Sciatic nerve (tissue), 2 donors: ENCODE results near the gene FAM32A. TPM values are rescaled to one million over a fixed set of nuclear protein-coding genes. Genes with fewer than 3 reads are reported as not detected.
"Not testable (repeated sequence)": the region's sequence is repeated elsewhere in the genome, so short reads cannot be mapped to it uniquely, and the experiment has no call there.

Experiments
- ATAC-seq: fragments of 200-7000 bp; cut with Tn5 transposase; one replicate; pipeline ENCODE4 v1.9.1; 2020; ENCODE audit warnings: mild to moderate bottlenecking, moderate library complexity
- DNase-seq: peaks from one replicate; pipeline ENCODE4 v3.0.0-alpha.2; 2020; ENCODE audit warnings: low spot score
- intact Hi-C: fragments of 100-400 bp; cut with DNase I; formaldehyde crosslinking; loops from one replicate; pipeline ENCODE4 v1.14.2; 2022
- total RNA-seq: library from RNA; stranded (reverse); fragmentation: NEBNext Ultra II Directional; extraction: Animal tissue kit (Norgen Biotek cat#: 25700); gene quantifications from one replicate; pipeline ENCODE4 v1.2.1, GENCODE V29; 2021
- donor health status: DM: no; HTN: no; CAD: no.
- donor health status: DM: no; HTN: no; CAD: no.

Gene FAM32A
- total RNA-seq, 1 donor from 2014 or later: 44.8 TPM

DNA sequence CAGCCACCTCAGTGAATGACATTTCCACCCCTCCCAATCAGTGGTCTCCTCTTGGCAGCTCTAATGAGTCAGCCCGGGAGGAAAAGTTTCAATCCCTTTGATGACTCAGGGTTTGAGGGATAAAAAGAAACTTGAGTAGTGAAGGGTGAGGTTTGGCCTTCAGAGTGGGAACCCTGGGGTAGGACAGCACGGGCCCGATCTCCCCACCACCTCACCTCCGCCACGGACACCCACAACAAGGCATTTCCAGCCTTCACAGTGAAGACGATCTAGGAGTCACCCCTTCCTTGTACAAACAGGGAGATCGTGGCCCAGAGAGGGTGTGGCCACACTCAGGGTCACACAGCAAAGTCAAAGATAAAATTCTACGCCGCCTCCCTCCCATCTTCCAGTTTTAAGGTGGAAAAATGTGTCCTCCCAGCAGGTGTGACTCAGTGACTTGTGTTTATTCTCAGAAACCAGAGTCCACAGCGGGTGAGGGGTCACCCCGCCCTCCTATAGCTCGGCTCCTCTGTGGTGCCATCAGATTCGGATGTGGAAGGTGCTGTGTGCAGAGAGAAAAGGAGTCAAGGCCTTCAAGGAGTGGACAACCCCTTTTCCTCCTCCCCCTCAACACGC lies 24.2 kb upstream of the FAM32A start:
- intact Hi-C loops: no loop called here
- ATAC-seq (no peak), DNase-seq (no peak)

DNA sequence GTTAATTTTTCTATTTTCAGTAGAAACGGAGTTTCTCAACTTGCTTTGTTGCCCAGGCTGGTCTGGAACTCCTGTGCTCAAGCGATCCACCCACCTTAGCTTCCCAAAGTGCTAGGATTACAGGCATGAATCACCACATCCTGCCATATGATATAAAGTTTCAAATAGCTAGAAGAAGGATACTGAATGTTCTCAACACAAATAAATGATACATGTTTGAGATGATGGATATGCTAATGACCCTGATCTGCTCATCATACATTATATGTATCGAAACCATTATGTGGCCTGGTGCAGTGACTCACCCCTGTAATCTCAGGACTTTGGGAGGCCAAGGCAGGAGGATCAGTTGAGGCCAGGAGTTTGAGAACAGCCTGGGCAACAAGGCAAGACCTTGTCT lies 23.4 kb upstream of the FAM32A start:
- ATAC-seq: no peak
- DNase-seq: no peak
- intact Hi-C loops: no loop called here

DNA sequence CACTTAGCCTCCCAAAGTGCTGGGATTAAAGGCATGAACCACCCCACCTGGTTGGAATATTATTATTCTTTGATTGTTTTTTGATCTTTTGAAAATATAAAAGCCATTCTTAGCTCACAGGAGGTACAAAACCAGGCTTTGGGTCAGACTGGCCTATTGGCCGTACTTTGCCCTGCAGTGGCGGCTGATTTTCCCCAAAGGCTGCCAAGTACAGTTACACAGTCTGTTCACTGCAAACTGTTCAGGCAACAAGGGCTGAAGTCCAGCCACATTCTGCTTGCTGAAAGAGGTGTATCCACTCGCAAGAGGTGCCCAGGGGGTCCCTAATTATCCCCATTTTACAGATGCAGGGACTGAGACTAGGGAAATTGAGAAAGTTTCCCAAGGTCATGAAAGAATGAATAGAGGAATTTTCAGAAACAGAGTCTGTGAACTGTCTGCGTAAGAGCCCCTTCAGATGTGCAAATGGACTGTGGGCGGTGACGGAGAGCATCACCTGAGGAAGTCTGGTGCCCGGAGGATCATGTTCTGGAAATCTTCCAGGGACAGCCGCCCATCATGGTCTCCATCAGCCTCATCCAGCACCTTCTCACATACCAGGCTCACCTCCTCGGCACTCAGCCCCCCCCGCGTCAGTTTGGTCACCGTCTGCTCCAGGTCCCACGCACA lies 20.9 kb upstream of the FAM32A start:
- ATAC-seq (no peak), DNase-seq (no peak)
- intact Hi-C loops: no loop called here

DNA sequence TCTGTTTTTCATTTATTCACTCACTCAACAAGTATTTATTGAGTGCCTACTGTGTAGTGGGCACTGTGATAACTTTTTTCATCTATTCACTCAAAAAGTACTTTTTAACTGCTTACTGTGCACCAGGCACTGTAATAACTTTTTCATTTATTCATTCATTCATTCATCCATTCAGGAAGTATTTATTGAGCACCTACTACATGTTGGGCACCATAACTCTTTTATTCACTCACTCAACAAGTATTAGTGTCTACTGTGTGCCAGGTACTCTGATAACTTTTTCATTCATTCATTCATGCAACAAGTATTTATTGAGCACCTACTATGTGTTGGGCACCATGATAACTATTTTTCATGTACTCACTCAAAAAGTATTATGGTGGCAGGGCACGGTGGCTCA lies 18.8 kb upstream of the FAM32A start:
- DNase-seq (no peak), ATAC-seq (no peak)

DNA sequence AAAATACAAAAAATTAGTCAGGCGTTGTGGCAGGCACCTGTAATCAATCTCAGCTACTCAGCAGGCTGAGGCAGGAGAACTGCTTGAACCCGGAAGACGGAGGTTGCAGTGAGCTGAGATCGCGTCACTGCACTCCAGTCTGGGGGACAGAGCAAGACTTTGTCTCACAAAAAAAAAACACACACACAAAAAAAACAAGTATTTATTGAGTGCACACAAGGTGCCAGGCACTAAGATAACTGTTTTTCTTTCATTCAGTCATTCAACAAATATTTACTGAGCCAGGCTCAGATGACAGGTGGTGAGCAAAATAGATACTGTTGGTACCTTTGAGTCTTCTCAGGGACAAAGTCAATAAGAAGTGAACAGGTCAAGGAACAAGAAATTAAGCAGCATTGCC lies 18.2 kb upstream of the FAM32A start:
- no peak for ATAC-seq
- intact Hi-C loops: no loop called here
- no peak for DNase-seq

More for the DNA sequence above, 18.8 kb upstream of the FAM32A start:
- intact Hi-C loops: no loop called here

DNA sequence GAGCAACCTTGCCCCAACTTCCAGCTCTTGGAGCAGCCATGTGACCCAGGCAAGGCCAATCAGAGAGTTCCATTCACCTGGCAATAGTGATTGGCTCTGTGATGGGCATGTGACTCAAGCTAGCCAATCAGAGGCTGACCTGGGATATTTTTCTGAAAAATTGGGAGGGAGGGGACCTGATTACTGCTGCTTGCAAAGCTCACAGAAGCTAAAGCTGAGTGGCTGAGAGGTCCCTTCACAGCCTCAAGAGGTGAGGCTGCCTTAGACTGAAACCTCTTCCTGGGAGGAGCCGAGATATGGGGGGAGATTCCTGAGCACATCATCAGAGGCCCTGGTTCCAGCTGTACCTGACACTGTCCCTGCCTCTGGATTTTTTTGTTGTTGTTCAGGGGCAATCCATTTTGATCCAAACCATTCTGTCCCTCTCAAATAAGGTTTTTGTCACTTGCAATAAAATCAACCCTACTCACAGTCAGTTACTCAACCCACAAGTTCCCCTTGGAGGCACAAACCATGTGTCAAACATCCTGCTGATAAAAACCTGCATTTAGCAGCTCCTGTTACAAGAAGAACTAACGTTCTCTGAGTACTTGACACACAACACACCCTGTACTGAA lies 16.6 kb upstream of the FAM32A start:
- intact Hi-C loops: loop anchor here (2.0 kb wide), 1 partner anchor 646 kb away; no protein-coding TSS in a partner anchor
- no peak for DNase-seq
- no peak for ATAC-seq

DNA sequence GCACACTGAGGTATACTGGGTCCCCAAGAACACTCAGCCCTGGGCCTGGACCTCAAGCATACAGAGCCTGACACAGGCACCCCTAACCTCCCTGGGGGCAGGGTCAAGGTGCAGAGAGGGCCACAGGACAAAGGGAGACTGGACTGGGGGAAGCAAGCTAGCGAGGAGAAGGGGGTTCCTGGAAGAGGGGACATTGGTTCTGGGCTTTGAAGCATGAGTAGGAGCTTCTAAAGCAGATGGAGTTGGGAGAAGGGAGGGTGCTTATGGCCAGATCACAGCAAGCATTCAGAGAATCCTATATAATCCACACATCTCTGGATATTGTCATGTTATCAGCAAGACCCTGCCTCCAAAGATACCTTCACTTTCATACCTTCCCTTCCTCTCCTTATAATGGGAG lies 15.1 kb upstream of the FAM32A start:
- DNase-seq: no peak
- intact Hi-C loops: no loop called here
- ATAC-seq: no peak

DNA sequence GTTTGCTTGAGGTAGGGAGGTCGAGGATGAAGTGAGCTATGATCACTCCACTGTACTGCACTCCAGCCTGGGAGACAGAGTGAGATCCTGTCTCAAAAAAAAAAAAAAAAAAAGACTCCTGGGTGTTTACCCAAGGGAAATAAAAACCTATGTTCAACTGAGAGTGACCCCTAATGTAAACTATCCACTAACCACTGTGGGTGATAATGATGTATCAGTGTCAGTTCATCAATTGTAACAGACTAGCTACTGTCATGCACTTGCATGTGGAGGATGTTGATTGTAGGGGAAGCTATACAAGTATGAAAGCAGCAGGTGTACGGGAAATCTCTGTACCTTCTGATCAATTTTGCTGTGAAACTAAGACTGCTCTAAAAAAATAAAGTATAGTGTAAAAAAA lies 9.3 kb upstream of the FAM32A start:
- intact Hi-C loops: no loop called here
- DNase-seq (no peak), ATAC-seq (no peak)

DNA sequence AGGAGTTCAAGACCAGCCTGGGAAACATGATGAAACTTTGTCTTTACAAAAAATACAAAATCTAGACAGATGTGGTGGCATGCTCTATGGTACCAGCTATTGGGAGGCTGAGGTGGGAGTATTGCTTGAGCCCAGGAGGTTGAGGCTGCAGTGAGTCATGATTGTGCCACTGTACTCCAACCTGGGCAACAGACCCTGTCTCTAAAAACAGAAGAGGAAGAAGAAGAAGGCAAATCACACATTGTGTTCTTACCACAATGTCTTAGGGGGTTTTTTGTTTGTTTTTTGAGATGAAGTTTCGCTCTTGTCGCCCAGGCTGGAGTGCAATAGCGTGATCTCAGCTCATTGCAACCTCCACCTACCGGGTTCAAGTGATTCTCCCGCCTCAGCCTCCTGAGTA lies 6.3 kb upstream of the FAM32A start:
- DNase-seq, intact Hi-C loops, ATAC-seq: not testable (repeated sequence)

DNA sequence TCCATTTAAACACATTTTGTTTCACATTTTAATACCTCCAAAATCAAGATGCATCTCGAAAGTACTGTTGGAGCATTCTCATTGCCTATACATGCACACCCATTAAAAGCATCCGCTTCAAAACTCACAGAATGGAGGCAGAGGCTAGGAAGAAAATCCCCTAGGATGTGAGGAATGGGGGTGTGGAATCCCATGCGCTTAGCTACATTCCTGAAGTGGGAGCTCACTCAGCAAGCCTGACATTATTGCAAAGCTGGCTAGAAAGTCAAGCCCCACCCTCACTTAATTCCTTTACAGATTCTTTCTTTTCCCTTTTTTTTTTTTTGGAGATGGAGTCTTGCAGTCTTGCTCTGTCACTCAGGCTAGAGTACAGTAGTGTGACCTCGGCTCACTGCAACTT lies 4.6 kb upstream of the FAM32A start:
- DNase-seq (no peak), ATAC-seq (no peak)
- intact Hi-C loops: loop anchor here (5.0 kb wide), 1 partner anchor 68 kb away; the partner anchor contains the start of gene RAB8A

DNA sequence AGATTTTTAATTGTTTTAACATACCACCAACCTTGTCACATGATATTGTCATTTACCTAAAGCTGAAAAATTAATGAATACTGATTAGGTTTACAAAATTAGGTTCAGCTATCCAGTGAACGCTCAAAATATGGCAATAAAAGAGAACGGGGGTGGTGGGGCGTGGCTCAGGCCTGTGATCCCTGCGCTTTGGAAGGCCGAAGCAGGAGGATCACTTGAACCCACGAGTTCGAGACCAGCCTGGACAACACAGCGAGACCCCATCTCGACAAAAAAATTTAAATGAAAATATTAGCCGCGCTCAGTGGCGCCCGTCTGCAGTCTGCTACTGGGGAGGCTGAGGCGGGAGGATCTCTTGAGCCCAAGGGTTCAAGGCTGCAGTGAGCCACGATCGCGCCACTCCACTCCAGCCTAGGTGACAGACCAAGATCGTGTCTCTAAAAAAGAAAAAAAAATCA lies 516 bp upstream of the FAM32A start:
- ATAC-seq: no peak
- no peak for DNase-seq
- intact Hi-C loops: loop anchor here (5.0 kb wide), 1 partner anchor 72 kb away; the partner anchor contains the start of gene RAB8A

DNA sequence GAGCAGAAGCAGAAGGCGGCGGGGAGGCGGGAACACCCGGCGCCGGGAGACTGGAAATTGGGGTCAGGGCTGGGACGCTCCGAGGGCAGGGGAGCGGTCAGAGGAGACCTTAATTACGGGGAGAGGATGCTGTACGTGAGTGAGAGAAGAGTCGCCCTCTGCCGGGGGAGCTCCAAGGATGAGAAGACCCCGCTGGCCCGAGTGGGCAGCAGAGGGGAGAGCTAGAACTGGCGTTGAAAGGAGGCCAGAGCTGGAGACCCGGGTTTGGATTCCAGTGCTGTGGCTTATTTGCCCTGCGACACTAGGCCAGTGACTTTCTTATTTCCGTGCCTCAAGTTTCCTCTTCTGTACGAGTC lies 536 bp downstream of the FAM32A start:
- DNase-seq: no peak
- intact Hi-C loops: no loop called here
- peak; percentile 28 for ATAC-seq

DNA sequence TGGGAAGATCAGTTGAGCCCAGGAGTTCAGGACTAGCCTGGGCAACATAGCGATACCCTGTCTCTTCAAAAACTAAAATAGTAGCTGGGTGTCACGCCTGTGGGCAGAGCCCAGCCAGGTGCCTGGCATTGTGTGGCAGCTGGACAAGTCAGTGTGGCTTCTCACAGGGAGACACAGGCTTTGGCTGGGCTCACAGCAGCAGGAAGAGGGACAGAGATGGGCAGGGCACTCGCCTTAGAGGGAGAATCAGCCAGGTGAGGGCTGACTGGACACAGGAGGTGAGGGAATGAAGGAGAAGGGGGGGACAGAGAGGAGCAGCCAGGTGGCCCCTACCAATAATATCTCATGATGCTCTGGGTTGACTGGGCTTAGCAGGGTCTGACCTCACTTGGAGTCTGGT lies 3.3 kb downstream of the FAM32A start:
- no peak for ATAC-seq
- DNase-seq: no peak
- intact Hi-C loops: no loop called here

DNA sequence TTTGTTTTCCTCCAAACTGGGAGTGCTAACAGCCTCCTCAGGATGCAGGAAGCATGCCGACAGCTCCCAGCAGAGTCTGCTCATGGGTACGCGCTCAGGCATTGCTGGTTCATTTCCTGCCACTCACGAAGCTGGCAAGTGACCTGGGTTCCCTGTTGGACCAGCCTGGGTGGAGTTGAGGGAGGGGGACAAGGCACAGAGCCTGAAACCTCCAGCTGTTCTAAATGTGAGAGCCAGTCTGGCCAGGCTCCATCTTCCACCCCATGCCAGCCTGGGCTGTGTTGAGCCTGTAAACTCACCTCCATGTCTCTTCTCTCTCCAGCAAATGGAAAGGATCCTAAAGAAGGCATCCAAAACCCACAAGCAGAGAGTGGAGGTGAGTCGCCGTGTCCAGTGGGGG lies 5.0 kb downstream of the FAM32A start:
- DNase-seq: no peak
- ATAC-seq: no peak
- intact Hi-C loops: no loop called here

DNA sequence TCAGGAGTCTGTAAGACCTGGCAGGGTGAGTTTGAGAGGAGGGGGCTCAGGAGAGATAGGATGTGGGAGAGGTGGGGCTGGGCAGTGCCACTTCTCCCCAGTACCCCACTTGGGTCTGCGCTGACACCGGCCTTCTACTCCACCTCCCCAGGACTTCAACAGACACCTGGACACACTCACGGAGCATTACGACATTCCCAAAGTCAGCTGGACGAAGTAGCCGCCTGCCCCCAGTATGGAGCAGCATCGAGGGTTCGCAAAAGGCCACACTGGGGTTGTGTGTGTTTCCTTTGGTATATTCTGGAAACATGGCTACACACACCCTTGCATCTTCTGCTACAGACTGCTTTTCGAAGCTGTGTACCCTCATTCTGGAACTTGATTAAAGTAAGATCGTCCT lies 5.5 kb downstream of the FAM32A start:
- ATAC-seq: no peak
- intact Hi-C loops: no loop called here
- DNase-seq: no peak

DNA sequence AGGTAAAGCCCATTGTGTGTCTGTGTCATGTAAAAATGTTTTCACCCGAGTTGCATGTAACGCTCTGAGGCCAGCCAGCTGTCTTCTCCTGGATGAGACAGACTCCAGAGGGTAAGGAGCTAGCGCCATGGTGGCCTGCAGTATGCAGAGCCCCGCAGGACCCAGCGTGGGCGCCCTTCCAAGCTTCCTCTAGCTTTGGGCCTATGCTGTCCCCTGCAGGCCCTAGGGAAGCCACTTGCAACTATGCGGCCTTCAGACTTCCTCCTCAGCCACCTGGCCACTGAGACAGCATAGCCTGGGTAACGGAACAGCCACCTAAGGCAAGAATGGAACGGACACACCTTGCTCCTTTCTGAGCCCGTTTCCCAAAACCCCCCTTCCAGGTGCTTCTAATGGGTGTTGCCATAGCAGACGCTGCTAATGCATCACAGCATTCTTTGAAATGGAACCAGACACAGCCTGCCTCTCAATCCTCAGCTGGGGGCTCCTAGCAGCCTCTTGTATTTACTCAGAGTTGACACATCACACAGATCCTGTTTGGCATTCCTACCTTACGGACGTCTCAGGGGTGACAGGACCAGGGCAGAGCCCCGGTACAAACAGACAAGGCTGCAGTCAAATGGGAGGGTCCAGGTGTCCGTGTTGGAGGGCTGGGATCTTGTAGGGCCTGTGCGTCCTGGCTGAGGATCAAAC lies 6.2 kb downstream of the FAM32A start:
- no peak for ATAC-seq
- DNase-seq: no peak
- intact Hi-C loops: no loop called here

DNA sequence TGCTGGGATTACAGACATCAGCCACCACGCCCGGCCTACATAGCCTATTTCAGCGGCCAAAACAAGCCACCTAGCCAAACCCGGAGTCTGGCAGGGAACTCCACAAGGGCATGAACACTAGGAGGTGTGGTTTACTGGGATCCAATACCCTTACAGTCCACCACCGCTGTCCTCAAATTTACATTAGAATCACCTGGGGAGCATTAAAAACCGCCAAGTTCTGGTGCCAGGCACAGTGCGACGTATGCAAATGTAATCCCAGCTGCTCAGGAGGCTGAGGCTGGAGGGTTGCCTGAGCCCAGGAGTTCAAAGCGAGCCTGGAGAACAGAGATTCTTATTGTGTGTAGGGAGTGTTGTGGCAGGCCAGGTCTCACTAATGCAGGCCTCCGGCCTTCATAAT lies 8.3 kb downstream of the FAM32A start:
- ATAC-seq: no peak
- intact Hi-C loops: no loop called here
- DNase-seq: no peak

DNA sequence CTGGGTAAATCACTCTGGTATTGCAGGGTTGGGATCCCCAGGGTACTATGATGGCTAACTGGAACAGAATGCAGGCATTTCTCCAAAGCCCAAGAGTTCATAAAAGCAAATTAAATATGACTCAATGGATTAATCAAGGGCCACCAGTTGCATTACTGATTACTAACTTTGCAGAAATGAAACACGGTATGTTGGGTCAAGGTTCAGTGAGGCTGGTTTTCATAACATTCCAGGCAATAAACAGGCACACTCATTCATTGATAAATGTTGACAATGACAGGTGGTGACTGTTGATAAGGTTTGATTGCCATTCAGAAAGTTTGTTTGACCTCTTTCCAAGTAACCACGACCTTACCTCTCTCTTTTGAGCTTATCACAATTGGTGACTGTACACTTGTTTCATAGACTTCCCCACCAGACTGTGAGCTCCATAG lies 12.0 kb downstream of the FAM32A start:
- intact Hi-C loops: no loop called here
- DNase-seq (peak; percentile 4), ATAC-seq (peak; percentile 14)

DNA sequence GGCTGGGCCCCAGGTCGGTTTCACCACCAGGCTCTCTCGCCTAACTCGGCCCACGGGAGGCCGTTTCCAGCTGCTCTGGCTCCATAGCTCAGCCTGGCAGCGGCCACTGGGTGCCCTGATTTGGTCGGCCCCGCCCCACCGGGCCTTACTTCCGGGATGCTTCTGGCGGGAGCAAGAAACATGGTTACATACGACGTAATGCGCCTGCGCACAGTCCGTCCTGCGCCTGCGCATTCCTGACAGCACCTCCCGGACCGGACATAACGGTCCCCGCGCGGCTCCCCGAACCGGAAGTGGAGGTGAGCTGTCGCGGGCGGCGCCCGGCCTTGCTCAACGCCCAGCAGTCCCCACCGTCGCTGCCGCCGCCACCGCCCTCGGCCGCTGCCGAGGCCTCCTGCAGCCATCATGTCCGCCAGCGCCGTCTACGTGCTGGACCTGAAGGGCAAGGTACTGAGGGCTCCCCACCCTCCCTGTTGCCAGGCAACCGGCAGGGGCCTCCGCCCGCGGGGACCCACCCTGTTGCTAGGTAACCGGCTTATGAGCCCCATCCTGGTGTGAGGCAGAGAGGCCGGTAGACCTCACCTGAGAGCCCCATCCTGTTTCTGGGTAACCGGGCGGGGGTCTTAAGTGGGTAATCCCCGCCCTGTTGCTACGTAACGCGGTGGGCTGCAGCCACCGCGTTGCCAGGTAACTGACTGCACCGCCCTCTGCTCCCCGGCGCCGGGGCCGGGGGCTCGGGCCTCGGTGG lies 12.6 kb downstream of the FAM32A start, which contains the start of gene AP1M1:
Gene AP1M1 (plus strand): TSS at position 290 of the 748 bp plus-strand sequence. CDS start 116 bp downstream, at position 406.
- DNase-seq (peak; percentile 98), ATAC-seq (peak; percentile 97)
- intact Hi-C loops: no loop called here
